ENCODE results near the gene SS18L1. TPM values are rescaled to one million over a fixed set of nuclear protein-coding genes. Genes with fewer than 3 reads are reported as not detected.

The SS18L1 gene
- total and polyA plus RNA-seq, 2 experiments from 2014 or later = 6.5 to 32.6 TPM

GRCh38 chr20:62158088-62158400 is 14.5 kb downstream of the SS18L1 start:
- H3F3A ChIP-seq (replicated peaks; ENCODE audit: low read depth) = peaks cover 10% of the 10 kb centered on the region; the same call in 1 of the 2 replicates
- TF ChIP-seq CREB1 (CRISPR knock-in tag; IDR thresholded peaks at IDR 0.05; ENCODE audit: low read depth) = no peak
- TF ChIP-seq EZH2 (IDR thresholded peaks at IDR 0.05; ENCODE audit: low read depth, unreplicated experiment) = no peak
- TF ChIP-seq ZNF331 (CRISPR knock-in tag; IDR thresholded peaks at IDR 0.05; ENCODE audit: low read depth) = no peak
- no peak for TF ChIP-seq ZNF114 (CRISPR knock-in tag; IDR thresholded peaks at IDR 0.05)
- TF ChIP-seq, protein P1, sequence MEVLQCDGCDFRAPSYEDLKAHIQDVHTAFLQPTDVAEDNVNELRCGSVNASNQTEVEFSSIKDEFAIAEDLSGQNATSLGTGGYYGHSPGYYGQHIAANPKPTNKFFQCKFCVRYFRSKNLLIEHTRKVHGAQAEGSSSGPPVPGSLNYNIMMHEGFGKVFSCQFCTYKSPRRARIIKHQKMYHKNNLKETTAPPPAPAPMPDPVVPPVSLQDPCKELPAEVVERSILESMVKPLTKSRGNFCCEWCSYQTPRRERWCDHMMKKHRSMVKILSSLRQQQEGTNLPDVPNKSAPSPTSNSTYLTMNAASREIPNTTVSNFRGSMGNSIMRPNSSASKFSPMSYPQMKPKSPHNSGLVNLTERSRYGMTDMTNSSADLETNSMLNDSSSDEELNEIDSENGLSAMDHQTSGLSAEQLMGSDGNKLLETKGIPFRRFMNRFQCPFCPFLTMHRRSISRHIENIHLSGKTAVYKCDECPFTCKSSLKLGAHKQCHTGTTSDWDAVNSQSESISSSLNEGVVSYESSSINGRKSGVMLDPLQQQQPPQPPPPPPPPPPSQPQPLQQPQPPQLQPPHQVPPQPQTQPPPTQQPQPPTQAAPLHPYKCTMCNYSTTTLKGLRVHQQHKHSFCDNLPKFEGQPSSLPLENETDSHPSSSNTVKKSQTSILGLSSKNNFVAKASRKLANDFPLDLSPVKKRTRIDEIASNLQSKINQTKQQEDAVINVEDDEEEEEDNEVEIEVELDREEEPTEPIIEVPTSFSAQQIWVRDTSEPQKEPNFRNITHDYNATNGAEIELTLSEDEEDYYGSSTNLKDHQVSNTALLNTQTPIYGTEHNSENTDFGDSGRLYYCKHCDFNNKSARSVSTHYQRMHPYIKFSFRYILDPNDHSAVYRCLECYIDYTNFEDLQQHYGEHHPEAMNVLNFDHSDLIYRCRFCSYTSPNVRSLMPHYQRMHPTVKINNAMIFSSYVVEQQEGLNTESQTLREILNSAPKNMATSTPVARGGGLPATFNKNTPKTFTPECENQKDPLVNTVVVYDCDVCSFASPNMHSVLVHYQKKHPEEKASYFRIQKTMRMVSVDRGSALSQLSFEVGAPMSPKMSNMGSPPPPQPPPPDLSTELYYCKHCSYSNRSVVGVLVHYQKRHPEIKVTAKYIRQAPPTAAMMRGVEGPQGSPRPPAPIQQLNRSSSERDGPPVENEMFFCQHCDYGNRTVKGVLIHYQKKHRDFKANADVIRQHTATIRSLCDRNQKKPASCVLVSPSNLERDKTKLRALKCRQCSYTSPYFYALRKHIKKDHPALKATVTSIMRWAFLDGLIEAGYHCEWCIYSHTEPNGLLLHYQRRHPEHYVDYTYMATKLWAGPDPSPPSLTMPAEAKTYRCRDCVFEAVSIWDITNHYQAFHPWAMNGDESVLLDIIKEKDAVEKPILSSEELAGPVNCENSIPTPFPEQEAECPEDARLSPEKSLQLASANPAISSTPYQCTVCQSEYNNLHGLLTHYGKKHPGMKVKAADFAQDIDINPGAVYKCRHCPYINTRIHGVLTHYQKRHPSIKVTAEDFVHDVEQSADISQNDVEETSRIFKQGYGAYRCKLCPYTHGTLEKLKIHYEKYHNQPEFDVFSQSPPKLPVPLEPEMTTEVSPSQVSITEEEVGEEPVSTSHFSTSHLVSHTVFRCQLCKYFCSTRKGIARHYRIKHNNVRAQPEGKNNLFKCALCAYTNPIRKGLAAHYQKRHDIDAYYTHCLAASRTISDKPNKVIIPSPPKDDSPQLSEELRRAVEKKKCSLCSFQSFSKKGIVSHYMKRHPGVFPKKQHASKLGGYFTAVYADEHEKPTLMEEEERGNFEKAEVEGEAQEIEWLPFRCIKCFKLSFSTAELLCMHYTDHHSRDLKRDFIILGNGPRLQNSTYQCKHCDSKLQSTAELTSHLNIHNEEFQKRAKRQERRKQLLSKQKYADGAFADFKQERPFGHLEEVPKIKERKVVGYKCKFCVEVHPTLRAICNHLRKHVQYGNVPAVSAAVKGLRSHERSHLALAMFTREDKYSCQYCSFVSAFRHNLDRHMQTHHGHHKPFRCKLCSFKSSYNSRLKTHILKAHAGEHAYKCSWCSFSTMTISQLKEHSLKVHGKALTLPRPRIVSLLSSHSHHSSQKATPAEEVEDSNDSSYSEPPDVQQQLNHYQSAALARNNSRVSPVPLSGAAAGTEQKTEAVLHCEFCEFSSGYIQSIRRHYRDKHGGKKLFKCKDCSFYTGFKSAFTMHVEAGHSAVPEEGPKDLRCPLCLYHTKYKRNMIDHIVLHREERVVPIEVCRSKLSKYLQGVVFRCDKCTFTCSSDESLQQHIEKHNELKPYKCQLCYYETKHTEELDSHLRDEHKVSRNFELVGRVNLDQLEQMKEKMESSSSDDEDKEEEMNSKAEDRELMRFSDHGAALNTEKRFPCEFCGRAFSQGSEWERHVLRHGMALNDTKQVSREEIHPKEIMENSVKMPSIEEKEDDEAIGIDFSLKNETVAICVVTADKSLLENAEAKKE (CRISPR knock-in tag; IDR thresholded peaks at IDR 0.05) = no peak
- TF ChIP-seq CTCF (conservative IDR thresholded peaks at IDR 0.05; ENCODE audit: low read depth in 2 of 2) = no peak
- H4K20me1 ChIP-seq (replicated peaks; ENCODE audit: insufficient read depth) = peaks cover 27% of the 10 kb centered on the region
- H3K9me2 ChIP-seq (ENCODE audit: insufficient read depth) = no peaks in the 10 kb centered on the region
- H2AFZ ChIP-seq = no peak overlapping the region
- H3K36me3 ChIP-seq (ENCODE audit: insufficient read depth) = peaks cover 9% of the 10 kb centered on the region; the same call in 1 of the 2 replicates
- peaks cover 23% of the 10 kb centered on the region for H3K4me1 ChIP-seq (ENCODE audit: insufficient read depth)
- H3K4me2 ChIP-seq = no peak overlapping the region
- Mint-ChIP-seq H3K4me1 (peaks cover 28% of the 10 kb centered on the region), H3K27me3 (ENCODE audit: insufficient read depth, low read depth, poor library complexity) (peaks cover 3% of the 10 kb centered on the region), H3K4me3 (no peak overlapping the region), H3K36me3 (ENCODE audit: low read depth) (peaks cover 45% of the 10 kb centered on the region), H3K27ac (no peak overlapping the region), H3K9me3 (peaks cover 4% of the 10 kb centered on the region; the same call in 1 of the 3 replicates)
- H3K79me2 ChIP-seq (replicated peaks; ENCODE audit: insufficient read depth) = peaks cover 56% of the 10 kb centered on the region
- DNase-seq (ENCODE audit: low spot score) (no peak), ATAC-seq (no peak)
- H3K27me3 ChIP-seq (ENCODE audit: insufficient read depth) = no peaks in the 10 kb centered on the region
- H3K27ac ChIP-seq (ENCODE audit: low read depth) = no peak overlapping the region
- no peak overlapping the region for H3K4me3 ChIP-seq
